Middle frontal gyrus (tissue), 1 donor: ENCODE measurements around the gene CHD1.

Experiments
- DNase-seq: peaks from one replicate; pipeline ENCODE4 v3.0.0-alpha.2; 2015; ENCODE audit warnings: low spot score; ENCODE audit errors: extremely low spot score

The CHD1 gene

DNA sequence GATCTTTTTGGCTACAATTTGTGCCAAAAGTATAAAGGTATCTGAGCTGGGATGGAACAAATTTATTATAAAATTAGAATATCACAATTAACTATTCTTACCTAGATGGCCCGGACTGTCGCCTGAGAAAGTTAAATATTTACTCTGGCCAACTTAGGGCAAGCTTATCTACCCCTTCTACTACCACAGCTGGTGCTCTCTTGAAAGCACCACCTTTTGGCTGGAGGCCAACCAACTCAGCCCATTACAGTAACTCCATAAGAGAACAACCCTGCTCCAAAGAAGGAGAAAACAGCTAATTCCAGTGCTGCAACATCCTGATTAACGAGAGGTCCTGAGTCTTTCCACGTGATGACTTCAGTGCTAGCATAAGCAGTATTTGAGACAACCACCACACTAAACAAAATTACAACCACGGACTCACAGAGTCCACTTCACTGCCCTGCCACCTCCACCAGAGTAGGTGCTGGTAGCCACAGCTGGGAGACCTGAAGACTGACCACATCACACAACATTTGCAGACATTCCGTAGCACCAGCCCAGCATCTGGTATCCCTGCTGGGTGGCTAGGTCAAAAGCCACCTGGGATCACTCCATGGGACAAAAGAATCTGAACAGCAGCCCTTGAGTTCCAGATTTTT, 112.1 kb downstream of the CHD1 start:
- DNase-seq = no peak

DNA sequence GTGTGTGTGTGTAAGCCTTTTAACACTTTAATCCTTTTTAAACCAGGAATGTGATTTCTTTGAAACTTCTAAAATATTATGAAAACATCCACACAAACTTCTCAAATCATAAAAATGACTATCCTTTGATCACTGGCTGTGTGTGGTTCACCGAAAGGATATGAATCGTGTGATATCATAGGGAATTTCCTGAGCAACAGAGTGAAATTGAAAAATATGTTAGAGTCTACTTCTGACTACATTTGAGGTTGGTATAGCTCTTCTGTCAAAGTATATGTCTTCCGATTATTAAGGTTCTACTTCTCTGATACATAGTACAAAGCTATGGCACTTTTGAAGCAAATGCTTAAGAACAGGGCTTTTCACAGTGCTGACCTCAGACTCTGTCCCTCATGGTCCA, 115.1 kb downstream of the CHD1 start:
- DNase-seq = no peak

DNA sequence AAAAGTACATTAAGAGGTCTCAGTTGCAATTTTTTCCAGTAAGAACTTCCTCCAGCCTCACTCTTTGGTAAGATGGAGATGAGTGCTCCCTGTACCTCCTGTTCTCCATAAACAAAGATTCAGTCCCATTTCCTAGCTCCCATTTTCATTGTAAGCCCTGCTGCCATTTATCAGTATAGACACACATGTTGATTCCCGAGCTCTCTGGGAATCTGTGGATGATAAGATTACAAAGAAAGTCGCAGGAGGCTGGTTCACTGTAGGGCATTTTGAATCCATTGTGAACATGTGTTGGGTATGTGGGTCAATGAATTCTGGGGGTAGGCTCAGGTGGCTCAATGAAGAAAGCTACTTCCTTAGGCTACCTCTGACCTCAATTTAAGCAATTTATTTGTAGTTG, 118.6 kb downstream of the CHD1 start:
- DNase-seq = no peak

DNA sequence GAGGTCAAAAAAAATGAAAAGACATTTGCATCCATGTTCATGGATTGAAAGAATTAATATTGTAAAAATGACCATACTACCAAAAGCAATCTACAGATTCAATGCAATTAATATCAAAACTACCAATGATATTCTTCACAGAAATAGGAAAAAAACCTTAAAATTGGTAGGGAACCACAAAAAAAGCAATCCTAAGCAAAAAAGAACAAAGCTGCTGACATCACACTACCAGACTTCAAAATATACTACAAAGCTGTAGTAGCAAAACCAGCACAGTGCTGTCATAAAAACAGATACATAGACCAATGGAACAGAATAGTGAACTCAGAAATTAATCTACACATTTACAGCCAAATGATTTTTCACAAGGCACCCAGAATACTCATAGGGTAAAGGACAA, 121.0 kb downstream of the CHD1 start:
- no peak for DNase-seq

DNA sequence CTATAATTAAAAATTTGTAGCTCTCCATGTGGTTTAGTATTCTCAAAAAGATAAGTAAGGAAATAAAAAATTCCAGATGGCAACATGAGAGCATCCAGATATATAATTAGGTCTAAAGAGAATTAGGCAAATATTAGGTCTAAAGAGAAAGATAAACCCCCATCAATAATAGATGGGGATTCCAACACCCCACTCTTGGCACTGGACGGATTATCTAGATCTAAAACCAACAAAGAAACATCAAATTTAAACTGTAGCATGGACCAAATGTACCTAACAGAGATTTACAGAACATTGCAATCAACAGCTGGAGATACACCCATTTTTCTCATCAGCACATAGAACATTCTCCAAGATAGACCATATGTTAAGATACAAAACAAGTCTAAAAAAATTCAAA, 123.7 kb downstream of the CHD1 start:
- no peak for DNase-seq

DNA sequence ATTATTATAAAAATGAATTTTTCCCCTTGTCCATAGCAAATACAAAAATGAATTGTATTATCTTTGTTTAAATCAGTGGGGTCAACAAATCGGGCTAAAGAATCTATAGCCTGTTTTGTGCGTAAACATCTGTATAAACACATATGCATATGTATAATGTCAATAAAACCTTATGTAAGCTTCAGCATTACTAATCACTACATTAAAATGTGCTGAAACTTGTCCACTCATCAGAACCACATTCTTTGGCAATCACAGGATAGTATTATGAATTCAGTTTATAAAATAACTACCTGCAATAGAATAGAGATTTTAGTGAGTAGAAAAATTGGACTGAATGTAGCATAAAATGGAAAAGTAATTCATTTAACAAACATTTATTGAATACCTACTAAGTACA, 124.7 kb downstream of the CHD1 start:
- no peak for DNase-seq
